Raji (cell line): Measurements from ENCODE around the gene GDAP1L1.

Source experiments
- POLR2A ChIP-seq: IDR thresholded peaks from 2 replicates; pipeline ENCODE4 v1.6.1; 2011; ENCODE audit warnings: low read depth, low read length, control low read depth; ENCODE audit not compliant: insufficient read depth

GDAP1L1 gene

GRCh38 chr20:44247131-44247571 is at the start of gene GDAP1L1:
GDAP1L1 (plus strand) TSS chr20:44247308; CDS start chr20:44247335, 27 bp downstream.
- no peak for TF ChIP-seq POLR2A

- no peak for TF ChIP-seq POLR2A
Observed at GRCh38 chr20:44198872-44199271, 48.2 kb upstream of the GDAP1L1 start.

- TF ChIP-seq POLR2A, result no peak
Observed at GRCh38 chr20:44199877-44200276, 47.2 kb upstream of the GDAP1L1 start.

GRCh38 chr20:44200371-44200770 is 46.7 kb upstream of the GDAP1L1 start:
- no peak for TF ChIP-seq POLR2A

- no peak for TF ChIP-seq POLR2A
Observed at GRCh38 chr20:44200983-44201382, 46.1 kb upstream of the GDAP1L1 start.

GRCh38 chr20:44203161-44203560 is 43.9 kb upstream of the GDAP1L1 start:
- TF ChIP-seq POLR2A, result no peak

GRCh38 chr20:44204156-44204831 is 42.8 kb upstream of the GDAP1L1 start:
- TF ChIP-seq POLR2A, result no peak

GRCh38 chr20:44204832-44205215 is 42.3 kb upstream of the GDAP1L1 start:
- no peak for TF ChIP-seq POLR2A

GRCh38 chr20:44206132-44206531 is 41.0 kb upstream of the GDAP1L1 start:
- no peak for TF ChIP-seq POLR2A

- no peak for TF ChIP-seq POLR2A
Observed at GRCh38 chr20:44207126-44207723, 39.9 kb upstream of the GDAP1L1 start.

- no peak for TF ChIP-seq POLR2A
Observed at GRCh38 chr20:44208165-44208564, 38.9 kb upstream of the GDAP1L1 start.

GRCh38 chr20:44208770-44209169 is 38.3 kb upstream of the GDAP1L1 start:
- TF ChIP-seq POLR2A, result no peak

GRCh38 chr20:44209686-44210405 is 37.3 kb upstream of the GDAP1L1 start:
- no peak for TF ChIP-seq POLR2A

GRCh38 chr20:44210406-44211176 is 36.5 kb upstream of the GDAP1L1 start, which contains the start of gene OSER1:
OSER1 (minus strand) TSS chr20:44210771; CDS start chr20:44206957, 3,814 bp downstream.
- peak; percentile 83 for TF ChIP-seq POLR2A
